Activated CD4-positive, alpha-beta T cell treated with anti-CD3 and anti-CD28 coated beads, Interleukin-2, amount 50 U/mL, for 1 hour (primary cell): ENCODE results near the gene SRPK2.
"Not testable (repeated sequence)": the region's sequence is repeated elsewhere in the genome, so short reads cannot be mapped to it uniquely, and the experiment has no call there.

Experiments
- DNase-seq: peaks from one replicate; pipeline ENCODE4 v3.0.0-alpha.2; 2020

Gene SRPK2

DNA sequence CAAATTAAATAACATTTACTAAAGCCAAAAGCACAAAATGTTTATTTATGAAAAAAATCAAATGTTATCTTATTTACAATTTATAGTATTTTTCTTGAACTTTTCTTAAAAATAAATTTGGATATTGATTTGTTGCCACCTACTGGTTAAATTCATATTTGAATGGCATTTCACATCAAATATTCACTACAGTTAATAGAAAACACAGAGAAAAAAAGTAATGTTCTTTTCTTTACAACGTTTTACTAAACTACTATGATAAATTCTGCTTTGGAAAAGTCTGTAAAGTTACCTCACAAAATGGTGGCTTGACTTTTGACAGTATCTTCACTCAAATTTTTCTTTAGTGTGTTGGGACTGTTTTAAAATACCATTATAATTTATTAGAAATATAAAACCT is 52.7 kb downstream of the SRPK2 start:
- no peak for DNase-seq

DNA sequence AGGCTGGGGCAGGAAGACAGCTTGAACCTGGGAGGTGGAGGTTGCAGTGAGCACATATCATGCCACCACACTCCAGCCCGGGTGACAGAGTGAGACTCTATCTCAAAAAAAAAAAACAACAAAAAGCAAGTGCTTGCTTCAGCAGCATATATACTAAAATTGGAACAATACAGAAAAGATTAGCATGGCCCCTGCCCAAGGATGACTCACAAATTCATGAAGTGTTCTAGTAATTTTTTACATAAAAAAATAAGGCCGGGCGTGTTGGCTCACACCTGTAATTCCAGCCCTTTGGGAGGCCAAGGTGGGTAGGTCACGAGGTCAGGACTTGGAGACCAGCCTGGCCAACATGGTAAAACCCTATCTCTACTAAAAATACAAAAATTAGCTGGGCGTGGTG is 56.1 kb downstream of the SRPK2 start:
- not testable (repeated sequence) for DNase-seq

DNA sequence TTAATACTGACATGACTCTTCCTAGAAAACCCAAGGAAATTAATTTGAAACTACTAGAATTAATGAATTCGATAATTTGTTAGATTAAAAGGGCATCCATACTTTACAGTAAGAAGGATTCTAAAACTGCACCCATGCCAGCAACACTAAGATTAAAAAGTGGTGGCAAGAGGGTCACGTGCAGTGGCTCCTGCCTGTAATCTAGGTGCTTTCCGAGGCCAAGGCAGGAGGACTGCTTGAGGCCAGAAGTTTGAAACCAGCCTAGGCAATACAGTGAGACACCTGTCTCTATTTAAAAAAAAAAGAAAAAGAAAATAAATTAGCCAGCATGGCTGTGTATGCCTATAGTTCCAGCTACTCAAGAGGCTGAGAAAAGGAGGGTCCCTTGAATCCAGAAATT is 58.2 kb downstream of the SRPK2 start:
- DNase-seq = no peak

DNA sequence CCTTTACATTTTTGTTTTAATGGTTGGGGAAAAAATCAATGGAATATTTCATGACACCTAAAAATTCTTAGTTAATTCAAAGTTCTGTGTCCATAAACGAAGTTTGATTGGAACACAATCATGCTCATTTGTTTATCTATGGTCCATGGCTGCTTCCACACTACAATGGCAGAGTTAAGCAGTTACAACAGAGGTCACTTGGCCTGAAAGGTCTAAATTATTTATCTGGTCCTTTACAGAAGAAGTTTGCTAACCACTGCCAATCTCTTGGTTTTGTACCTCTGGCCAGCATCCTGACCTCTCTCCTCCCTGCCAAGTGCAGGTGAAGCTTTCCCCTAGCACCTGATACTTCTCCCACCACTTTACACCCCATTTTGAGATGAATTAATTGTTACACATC is 61.5 kb downstream of the SRPK2 start:
- DNase-seq = no peak

DNA sequence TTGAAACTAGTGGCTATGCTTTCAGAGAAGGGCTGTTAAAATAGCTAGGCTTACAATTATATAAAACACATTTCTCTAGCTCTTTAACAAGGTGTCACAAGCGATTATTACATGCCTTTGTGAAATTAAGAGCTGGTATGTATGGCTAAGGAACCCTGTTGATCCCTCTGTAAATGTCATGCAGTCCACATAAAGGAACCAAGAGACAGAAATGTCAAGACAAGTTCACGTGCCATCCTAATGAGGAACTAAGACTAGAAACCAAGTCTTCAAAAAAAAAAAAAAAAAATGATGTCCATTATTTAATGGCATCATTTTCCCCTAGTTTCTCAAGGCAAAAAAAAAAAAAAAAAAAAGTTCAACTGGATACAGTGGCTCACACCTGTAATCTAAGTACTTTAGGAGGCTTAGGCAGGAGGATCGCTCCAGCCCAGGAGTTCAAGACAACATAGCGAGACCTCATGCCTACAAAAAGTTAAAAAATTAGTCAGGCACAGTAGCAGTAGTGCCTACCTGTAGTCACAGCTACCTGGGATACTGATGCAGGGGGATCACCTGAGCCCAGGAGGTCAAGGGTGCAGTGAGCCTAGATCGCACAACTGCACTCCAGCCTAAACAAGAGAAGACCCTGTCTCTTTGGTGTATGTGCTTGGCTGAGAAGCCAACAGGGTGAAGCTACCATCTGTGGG is 63.4 kb downstream of the SRPK2 start:
- DNase-seq = no peak

DNA sequence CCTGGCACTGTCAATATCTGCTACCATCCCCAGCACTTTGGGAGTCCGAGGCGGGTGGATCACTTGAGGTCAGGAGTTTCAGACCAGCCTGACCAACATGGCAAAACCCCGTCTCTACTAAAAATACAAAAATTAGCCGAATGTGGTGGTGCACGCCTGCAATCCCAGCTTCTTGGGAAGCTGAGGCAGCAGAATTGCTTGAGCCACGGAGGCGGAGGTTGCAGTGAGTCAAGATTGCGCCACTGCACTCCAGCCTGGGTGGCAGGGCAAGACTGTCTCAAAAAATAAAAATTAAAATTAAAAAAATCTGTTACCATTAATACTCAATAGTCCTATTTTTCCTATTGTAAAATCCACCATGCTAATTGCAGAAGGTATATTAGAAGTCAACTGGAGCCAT is 64.1 kb downstream of the SRPK2 start:
- not testable (repeated sequence) for DNase-seq

DNA sequence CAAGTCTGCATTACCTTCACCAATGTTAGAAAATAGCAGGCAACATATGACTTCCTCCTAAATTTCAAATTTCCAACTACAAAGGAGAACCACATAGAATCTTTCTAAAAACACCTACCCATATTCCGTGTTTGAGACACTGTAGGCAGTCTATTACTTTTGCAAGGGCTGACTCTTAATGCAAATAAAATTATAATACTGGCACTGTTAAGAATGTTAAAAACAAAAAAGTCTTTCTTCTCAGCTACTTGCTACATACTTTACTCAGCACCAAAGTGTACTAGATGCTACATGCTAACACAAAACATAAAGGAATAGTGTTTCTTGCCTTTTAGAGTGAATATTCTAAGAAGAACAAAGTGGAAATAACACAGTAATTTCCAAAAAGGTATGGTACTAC is 65.4 kb downstream of the SRPK2 start:
- no peak for DNase-seq

DNA sequence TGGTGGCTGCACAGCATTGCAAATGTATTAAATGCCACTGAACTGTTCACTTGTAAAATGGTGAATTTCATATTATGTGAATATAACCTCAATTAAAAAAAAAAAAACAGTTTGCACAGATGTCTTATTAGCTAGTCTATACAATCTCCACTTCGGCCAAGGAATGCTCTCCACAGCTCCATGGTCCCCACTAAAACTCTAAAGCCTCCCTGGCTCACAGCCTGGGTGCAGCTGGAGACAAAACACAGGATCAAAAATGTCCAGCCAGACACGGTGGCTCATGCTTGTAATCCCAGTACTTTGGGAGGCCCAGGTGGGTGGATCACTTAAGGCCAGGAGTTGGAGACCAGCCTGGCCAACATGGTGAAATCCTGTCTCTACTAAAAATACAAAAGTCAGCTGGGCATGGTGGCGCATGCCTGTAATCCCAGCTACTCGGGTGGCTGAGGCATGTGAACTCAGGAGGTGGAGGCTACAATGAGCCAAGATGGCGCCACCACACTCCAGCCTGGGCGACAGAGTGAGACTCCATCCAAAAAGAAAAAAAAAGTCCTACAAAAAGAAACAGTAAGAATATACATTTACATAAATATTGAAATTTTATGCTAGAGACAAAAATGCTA is 66.0 kb downstream of the SRPK2 start:
- no peak for DNase-seq

DNA sequence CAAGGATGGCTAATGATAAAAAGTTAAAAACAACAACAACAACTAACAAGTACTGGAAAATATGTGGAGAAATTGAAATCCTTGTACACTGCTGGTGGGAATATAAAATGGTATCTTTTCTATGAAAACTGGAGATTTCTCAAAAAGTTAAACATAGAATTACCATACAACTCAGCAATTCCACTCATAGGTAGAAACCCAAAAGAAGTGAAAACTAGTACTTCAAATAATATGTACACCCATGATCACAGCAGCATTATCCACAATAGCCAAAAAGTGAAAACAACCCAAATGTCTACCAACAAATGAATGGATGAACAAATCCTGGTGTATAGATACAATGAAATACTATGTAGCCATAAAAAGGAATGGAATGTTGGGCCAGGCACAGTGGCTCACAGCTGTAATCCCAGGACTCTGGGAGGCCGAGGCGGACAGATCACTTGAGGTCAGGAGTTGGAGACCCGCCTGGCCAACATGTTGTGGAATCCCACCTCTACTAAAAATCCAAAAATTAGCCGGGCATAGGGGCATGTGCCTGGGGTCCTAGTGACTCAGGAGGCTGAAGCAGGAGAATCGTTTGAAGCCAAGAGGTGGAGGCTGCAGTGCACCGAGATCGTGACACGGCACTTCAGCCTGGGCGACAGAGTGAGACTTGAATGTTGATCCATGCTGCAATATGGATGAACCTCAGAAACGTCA is 66.8 kb downstream of the SRPK2 start:
- DNase-seq = no peak

DNA sequence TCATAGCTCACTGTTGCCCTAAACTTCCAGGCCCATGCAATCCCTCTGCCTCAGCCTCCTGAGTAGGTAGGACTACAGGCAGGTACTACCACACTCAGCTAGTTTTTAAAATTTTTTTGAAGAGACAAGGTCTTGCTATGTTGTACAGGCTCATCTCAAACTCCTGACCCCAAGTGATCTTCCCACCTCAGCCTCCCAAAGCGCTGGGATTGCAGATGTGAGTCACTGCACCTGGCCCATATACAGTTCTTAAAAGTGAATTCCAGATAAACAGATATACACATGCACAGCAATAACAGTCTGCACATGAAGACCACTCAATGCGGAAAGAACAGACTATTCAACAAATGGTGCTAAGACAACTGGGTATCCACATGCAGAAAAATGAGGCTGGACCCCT is 67.8 kb downstream of the SRPK2 start:
- DNase-seq = no peak

DNA sequence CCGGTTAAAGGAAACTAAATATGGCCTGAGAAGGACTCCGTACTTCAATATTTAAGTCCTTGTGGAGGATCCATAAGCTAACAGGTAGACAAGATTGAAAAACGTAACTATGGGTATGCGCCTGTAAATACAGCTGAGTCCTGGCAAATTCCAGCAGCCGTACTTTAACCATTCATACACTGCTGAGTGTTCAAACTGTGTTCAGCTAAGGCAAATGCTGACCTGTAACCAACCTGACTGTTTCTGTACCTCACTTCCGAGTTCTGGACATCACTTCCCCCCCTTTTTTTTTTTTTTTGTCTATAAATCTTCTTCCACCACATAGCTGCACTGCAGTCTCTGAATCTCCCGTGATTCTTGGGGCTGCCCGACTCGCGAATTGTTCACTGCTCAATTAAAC is 69.1 kb downstream of the SRPK2 start:
- DNase-seq = no peak

DNA sequence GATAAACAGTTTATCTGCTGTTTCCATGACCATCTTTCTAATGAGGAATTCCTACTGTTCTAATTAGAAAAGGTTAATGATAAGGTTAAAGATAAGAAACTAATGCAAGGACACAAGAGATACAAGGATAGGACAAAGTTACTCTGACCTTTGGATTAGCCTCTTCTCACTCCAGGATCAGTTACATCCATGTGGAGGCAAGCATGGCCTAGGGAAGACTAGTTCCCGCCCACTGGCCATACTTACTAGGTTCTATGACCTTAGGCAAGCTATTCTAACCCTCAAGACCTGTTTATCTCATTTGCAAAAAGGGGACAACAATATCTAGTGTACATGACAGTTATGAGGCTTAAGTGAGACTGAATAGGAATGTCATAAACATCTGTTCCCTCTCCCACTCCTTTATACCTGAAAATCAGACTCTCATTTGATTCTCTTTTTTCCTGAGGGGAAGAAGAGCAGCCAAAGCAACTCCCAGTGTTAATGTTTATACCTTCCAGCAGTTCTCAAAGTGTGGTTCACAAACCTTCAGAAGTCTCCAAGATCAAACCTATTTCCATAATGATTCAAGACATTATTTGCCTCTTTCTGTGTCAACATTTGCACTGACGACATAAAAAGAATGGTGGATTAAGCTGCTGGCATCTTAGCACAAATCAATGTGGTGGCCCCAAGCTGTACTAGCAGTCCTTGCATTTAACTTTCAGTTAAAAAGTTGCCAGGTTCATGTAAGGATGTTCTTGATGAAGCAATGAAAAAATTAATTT is 72.0 kb downstream of the SRPK2 start:
- no peak for DNase-seq

DNA sequence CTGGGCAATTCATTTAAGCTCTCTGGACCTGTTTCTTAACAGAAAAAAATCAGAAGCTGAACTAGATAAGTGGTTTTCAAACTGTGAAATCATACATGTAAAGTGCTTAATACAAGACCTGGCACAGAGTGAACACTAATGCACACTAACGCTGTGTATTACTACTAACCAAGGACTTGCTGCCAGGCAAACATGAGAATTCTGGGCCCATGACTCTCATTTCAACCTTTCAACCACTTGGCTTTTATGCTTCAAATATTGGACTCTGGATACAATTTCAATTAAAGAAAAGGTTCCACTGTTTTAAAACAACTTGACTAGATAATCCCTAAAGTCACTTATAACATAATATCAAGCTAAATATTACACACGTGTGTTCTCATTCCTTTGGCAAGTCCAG is 73.4 kb downstream of the SRPK2 start:
- no peak for DNase-seq

DNA sequence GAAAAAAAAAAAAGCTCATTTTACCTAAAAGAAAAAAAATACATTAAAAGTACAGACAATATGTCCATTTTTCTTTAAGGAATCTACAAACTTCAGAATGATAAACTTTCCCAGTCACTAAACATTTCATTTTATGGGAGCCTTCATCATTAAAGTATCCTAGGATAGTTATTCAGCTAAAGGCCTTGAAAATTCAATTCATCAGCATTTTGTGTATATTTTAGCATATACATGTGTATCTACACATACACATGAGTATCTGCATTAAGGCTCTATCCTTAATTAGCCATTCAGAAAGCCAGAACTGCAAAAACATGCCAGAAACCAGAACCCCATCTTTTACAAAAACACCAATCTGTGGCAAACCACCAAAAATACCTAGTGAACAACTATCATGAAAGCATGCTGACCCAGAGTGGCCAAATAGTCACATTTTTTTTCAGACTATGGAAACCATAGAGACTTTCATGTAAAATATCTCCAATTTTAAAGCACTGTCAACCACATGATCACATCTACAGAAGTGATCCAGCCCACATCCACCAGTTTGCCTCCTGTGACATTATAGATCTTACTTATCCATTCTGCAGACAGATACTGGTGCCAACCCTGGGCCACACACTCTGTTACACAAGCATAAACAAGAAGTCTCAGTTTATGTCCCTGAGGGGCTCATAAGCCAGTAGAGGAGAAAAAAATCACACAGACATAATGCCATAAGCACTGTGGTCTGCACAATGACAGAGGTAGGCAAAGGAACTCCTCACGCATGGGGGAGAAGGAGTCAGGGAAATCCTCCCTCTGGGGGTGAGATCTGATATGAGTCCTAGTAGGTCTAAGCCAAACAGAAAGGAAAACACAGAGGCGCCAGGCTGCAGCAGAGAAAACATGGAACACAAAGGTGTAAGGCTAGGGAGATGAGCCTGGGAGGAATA is 79.2 kb downstream of the SRPK2 start:
- DNase-seq = no peak

DNA sequence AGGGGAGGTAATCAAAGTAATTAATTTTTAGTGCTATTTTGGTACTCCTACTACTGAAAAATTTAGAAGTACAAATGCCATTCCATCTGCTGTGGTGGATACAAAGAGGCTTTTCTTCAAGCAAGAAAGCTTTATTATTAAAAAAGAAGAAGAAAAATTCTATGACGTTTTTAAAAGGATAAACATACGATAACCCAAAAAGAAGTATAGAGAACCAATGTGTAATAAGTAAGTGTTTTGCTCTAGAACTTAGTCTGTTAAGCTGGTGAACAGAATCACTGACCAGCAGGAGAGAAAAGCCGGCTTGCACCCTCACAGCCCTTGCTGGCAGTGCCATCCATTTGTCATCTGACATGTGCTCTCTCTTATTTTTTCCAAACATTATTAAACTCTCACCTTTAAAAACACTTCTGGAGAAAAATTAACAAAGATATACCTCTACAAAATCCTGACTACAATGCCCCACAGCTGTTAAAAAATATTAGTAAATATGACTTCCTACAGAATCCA is 81.5 kb downstream of the SRPK2 start:
- no peak for DNase-seq

DNA sequence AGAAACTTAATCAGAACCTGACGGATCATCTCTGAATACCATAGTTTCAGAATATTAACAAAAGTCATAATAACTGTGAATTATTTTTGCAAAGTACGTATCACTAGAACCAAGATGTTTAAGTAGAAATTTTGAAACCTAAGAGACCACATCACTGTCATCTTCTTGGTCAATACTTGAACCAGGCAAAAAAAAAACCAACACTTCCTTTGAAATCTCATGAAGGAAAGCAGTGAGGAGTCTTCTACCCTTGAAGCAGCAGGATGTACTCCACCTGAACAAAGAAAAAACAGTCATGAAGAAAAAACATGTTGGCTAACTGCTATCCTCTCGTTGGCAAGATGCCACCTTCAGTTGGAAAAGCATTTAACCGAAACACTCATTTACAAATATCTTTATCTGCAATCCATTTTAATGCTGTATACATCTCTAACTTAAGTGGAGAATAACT is 82.4 kb downstream of the SRPK2 start:
- no peak for DNase-seq

DNA sequence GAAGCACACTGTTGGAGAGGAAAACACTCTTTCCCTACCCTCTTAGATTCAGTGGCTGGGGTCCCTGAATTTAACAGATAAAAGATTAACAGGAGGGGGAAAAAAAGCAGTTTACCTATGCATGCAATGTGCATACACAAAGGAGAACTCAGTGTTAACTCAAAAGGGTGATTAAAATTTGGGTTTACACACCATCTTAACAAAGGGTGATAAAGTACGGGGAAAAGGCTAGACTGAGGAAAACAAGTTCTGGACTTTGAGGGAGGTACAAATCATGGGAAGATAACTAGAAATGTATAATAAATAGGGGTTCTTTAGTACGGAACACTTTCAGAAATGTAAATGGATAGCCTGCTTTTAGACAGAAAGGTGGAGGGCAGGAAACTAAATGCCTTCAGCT is 83.1 kb downstream of the SRPK2 start:
- DNase-seq = no peak

DNA sequence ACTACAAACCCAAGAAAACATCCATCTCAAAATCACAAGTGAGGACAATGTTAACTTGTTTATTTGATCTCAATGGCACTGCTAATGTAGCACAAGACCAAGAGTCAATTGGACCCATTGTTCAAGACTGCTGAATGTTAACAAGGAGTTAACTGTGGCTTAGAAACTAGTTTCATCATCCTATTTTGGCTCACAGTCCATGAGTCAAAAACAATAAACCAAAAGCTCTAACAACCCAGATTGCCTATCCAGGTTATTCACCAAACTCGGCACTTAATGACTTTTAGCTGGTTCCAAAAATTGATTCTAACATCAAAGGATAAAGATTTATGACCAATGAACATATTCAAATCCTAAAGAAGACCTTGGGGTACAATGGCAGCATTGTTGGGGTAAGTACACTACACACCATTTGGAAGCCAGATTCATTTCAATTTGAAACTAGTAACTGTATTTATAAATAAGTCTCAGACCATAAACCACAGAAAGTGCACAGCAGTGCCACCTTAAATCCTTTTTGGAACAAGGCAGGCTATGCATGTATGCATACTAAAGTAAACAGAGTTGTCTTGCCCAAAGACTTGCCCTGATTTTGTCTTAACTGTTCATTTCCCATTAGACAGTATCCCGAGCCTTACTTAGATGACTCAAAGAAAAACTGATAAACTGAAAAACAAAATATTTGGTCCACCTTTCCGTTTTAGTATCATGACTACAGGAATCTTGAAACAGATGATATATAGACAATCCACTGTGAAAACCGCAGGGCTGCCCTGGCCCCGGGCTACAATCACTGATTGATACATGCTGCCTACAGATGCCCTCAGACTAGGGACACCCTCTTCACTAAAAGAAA is 84.5 kb downstream of the SRPK2 start:
- no peak for DNase-seq

DNA sequence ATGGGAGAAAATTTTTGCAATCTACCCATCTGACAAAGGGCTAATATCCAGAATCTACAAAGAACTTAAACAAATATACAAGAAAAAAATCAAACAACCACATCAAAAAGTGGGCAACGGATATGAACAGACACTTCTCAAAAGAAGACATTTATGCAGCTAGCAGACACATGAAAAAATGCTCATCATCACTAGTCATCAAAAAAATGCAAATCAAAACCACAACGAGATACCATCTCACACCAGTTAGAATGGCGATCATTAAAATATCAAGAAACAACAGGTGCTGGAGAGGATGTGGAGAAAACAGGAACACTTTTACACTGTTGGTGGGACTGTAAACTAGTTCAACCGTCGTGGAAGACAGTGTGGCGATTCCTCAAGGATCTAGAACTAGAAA is 88.1 kb downstream of the SRPK2 start:
- DNase-seq = not testable (repeated sequence)

DNA sequence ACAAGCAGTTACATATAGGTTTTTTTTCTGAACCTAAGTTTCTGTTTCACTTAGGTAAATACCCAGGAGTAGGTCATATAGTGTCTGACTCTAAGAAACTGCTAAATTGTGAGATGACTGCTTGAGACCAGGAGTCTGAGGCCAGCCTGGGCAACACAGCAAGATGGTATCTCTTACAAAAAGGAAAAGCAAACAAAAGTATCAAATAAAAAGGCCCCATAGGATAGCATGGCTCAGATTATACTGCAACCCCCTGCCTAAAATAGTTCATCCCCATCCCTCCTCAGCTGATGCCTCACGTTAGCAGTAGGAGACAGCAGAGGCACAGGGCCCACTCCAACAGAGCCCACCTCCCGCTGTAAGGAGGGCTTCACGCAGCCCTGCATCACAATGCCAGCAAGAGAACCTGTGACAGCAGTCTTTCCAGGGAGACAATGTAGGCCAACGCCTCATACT is 90.3 kb downstream of the SRPK2 start:
- no peak for DNase-seq

DNA sequence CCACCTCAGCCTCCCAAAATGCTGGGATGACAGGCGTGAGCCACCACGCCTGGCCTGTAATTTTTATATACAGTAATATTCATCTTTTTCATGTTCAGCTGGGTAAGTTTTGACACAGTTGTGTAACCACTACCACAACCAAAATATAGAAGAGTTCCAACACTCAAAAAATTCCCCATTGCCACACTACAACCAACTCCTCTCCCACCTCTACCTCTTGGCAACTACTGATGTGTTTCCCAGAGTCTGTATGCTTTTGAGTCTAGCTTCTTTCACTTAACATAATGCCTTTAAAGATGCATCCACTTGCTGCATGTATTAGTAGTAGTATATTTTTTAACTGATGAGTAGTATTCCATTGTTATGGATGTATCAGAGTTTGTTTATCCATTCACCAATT is 90.7 kb downstream of the SRPK2 start:
- DNase-seq = no peak
